GM12801 (cell line): ENCODE data around the gene MED26.

ENCODE experiments used
- TF ChIP-seq, protein P1 (sequence below): IDR thresholded peaks from one replicate; pipeline ENCODE4 v1.5.1; 2011; ENCODE audit warnings: control low read depth; ENCODE audit not compliant: insufficient read length; ENCODE audit errors: extremely low read depth

MED26 gene

DNA sequence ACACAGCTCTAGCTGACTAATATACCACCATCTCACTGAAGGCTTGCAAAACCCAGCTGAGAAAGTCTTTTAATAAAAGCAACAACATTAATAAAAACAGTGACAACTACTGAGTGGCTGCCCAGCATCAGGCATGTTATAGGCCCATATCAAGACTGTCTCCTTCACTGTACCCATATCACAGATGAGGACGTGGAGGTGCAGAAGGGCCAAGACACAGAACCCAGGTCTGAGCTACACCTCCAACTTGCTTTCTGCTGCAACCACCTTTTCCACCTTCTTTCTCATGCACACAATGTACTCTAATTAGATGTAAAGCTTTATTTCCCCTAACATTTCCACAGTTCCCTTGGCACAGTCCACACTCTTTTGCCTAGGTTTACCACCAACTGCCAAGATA, 10.7 kb upstream of the MED26 start:
- TF ChIP-seq, protein P1, sequence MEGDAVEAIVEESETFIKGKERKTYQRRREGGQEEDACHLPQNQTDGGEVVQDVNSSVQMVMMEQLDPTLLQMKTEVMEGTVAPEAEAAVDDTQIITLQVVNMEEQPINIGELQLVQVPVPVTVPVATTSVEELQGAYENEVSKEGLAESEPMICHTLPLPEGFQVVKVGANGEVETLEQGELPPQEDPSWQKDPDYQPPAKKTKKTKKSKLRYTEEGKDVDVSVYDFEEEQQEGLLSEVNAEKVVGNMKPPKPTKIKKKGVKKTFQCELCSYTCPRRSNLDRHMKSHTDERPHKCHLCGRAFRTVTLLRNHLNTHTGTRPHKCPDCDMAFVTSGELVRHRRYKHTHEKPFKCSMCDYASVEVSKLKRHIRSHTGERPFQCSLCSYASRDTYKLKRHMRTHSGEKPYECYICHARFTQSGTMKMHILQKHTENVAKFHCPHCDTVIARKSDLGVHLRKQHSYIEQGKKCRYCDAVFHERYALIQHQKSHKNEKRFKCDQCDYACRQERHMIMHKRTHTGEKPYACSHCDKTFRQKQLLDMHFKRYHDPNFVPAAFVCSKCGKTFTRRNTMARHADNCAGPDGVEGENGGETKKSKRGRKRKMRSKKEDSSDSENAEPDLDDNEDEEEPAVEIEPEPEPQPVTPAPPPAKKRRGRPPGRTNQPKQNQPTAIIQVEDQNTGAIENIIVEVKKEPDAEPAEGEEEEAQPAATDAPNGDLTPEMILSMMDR: no peak

GRCh38 chr19:16637535-16637934, 9.5 kb upstream of the MED26 start:
- TF ChIP-seq, protein P1: no peak

DNA sequence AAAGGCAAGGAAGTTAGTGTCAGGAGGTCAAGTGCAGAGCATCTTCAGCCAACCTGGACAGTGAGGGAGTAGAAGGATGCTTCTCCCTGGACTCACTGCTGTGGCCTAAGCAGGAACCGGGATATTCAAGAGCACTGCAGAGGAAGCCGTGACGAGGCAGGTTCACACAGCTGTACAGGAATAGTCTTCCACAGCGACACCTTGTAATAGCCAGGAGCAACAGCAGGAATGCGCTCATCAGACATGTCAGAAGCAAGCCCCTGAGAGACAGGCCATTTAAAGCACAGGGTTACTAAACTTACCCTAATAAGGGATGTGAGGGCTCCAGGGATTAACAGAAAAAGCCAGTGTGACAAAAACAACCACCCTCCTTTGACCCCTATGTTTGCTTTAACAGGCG, 3.5 kb upstream of the MED26 start:
- TF ChIP-seq, protein P1: no peak

DNA sequence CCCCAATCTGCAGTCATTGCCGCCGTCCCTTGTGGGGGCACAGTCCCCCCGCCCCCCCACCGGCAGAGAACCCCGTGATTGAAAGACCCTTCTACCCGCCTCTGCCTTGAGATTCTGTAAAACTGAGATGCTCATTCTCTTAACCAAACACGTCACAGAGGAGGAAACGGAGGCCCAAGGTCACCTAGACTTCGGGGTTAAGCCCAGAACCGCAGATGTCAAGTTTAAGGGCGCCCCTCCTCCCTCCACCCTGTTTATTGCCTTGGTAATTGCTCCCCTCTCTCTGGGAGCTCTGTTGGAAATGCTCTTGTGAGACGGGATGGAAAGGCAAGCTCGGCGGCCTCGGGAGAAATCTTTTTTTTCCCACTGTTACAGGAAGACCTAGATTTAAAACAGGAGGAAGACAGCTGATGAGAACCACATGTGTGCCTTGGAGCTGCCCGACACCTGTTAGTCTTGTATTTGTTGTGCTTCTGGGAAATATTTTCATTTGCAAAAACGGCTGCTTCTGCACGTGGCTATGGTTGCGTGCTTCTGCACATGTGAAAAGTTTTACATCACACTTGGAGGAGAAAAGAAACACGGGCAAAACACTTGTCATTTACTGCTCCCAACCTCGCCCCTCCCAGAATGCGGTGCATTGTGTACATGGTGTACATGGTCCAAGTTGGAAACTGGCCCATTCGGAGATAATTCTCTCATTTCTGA, 1.1 kb upstream of the MED26 start:
- TF ChIP-seq, protein P1: no peak

DNA sequence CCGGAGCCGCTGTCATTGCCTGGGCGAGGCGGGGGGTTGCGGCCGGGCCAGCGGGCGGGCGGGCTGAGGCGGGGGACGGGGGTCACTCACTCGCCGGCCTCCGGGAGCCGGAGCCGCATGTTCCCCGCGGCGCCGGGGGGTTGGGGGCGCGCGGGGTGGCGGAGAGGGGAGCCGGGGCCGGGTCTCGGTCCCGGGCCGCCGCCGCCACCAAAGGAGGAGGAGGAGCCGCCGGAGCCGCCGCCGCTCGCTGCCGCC, 149 bp downstream of the MED26 start:
- TF ChIP-seq, protein P1: no peak

DNA sequence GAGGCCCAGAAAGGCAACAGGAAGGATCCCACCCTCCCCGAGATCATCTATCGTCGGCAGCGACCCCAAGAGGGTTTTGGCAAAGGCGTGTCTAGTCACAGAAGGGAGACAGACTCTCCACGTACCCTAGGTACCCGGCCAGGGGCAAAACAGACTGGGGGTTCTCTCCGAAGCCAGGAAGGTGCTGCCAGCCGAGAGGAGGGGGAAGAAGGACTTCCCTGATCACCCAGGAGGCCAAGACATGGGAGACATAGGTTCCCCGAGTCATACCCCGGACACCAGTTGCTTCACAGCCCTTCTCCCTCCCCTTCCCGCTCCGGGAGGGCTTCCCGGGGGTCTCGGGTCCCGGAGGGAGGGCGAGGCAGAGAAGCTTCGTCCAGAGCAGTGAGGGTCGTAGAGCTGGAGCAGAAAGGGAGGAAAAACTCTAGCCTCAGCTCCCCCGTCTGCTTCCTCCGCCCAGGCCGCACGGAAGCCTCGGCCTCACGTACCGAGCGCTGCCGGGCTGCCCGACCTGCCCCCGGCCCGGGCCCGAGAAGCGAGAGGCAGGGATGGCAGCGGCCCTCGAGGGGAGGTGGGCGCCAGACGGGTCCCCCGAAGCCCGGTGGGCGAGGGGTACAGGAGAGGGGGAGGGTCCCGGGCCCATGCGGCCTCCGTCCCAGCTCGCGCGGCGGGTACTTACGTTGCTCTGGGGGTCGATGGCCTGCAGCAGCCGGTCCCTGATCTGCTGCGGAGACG, 644 bp downstream of the MED26 start:
- TF ChIP-seq, protein P1: no peak

GRCh38 chr19:16626796-16627192, 1.2 kb downstream of the MED26 start:
- TF ChIP-seq, protein P1: no peak
